ENCODE results near the gene SBNO2.

GRCh38 chr19:1147934-1148549 is 26.0 kb downstream of the SBNO2 start:
- TF ChIP-seq CTCF (IDR thresholded peaks at IDR 0.05) (no peak), EP300 (IDR thresholded peaks at IDR 0.05) (no peak), POLR2A (IDR thresholded peaks at IDR 0.05) (no peak)
